HepG2 (cell line): ENCODE measurements around the gene GALNT9. TPM values are rescaled to one million over a fixed set of nuclear protein-coding genes. Genes with fewer than 3 reads are reported as not detected.

Experiments
- ATAC-seq: fragments of 200-7000 bp; cut with Tn5 transposase; 3 replicates; pipeline ENCODE4 v1.9.1; 2020; ENCODE audit warnings: mild to moderate bottlenecking, moderate library complexity
- BruUV-seq: library from RNA; stranded (reverse); fragments of 400-500 nt; replicated peaks from 2 replicates; lab custom pipeline; 2021; lab: Mats Ljungman, UMichigan
- CTCF ChIA-PET: fragments of 300-600 bp; formaldehyde crosslinking; extraction: SDS; loops from one replicate; lab custom pipeline; 2021; ENCODE audit warnings: low total read pairs, inconsistent platforms, low intra/inter-chr PET ratio; lab: Yijun Ruan, JAX
- POLR2A ChIA-PET: fragments of 350-600 bp; sonication (Branson Sonifier 250); formaldehyde crosslinking; loops from one replicate; lab custom pipeline; 2020; ENCODE audit warnings: antibody characterized with exemption, inconsistent platforms; lab: Yijun Ruan, JAX
- DNase-seq: peaks from one replicate; pipeline ENCODE4 v3.0.0-alpha.2; 2015; ENCODE audit warnings: low spot score
- FAIRE-seq: peaks from 3 replicates; lab custom pipeline; 2011; peaks lifted over from hg19 to GRCh38; lab: Jason Lieb, UNC
- H2AFZ ChIP-seq: one replicate; pipeline ENCODE4 v1.6.1; 2011; ENCODE audit warnings: low read length, inconsistent platforms
- H3K27ac ChIP-seq: fragments of 300-600 bp; 3 replicates; pipeline ENCODE4 v1.8.0; 2011; ENCODE audit warnings: mixed run types, mild to moderate bottlenecking, mixed read lengths, low read length, inconsistent platforms; ENCODE audit not compliant: insufficient read depth; ENCODE audit errors: extremely low read length
- H3K27me3 ChIP-seq, 2 experiments: fragments of 200-600 bp in 1 of 2; 2 replicates in 1 of 2; 3 replicates in 1 of 2; pipeline versions ENCODE4 v1.6.0 to v1.8.0; 2011; ENCODE audit warnings: low read length in 2 of 2, mild to moderate bottlenecking in 2 of 2, moderate library complexity in 2 of 2, inconsistent platforms in 1 of 2; ENCODE audit not compliant: insufficient read depth in 2 of 2, control insufficient read depth in 1 of 2
- H3K36me3 ChIP-seq, 2 experiments: fragments of 200-600 bp in 1 of 2; replicated peaks in 1 of 2; 2 replicates in 1 of 2; 3 replicates in 1 of 2; pipeline versions ENCODE4 v1.5.1 to v1.8.0; 2011; ENCODE audit warnings: low read length in 2 of 2, inconsistent platforms in 1 of 2; ENCODE audit not compliant: insufficient read depth in 2 of 2, control insufficient read depth in 1 of 2
- H3K4me1 ChIP-seq: 2 replicates; pipeline ENCODE4 v1.5.1; 2012; ENCODE audit warnings: low read length, inconsistent platforms; ENCODE audit not compliant: insufficient read depth
- H3K4me2 ChIP-seq: 2 replicates; pipeline ENCODE4 v1.6.0; 2011; ENCODE audit warnings: low read depth, low read length, inconsistent platforms
- H3K4me3 ChIP-seq, 3 experiments: fragments of 200-600 bp in 1 of 3; sonication (generic), shearing (Covaris generic) in 1 of 3; replicated peaks in 1 of 3; 2 replicates each; pipeline ENCODE4 v1.5.1; 2011 to 2016; ENCODE audit warnings: low read length in 3 of 3, inconsistent platforms in 2 of 3, low read depth in 2 of 3, mild to moderate bottlenecking in 2 of 3, control low read depth in 1 of 3, mixed read lengths in 1 of 3; ENCODE audit not compliant: insufficient read depth in 1 of 3
- H3K79me2 ChIP-seq: one replicate; pipeline ENCODE4 v1.6.1; 2011; ENCODE audit warnings: low read length, inconsistent platforms; ENCODE audit not compliant: insufficient read depth
- H3K9ac ChIP-seq: 2 replicates; pipeline ENCODE4 v1.6.0; 2011; ENCODE audit warnings: mild to moderate bottlenecking, low read depth, low read length, inconsistent platforms; ENCODE audit not compliant: insufficient read depth
- H3K9me3 ChIP-seq: 2 replicates; pipeline ENCODE4 v1.5.1; 2012; ENCODE audit warnings: mild to moderate bottlenecking, low read length
- H4K20me1 ChIP-seq: 2 replicates; pipeline ENCODE4 v1.6.0; 2011; ENCODE audit warnings: inconsistent platforms, mild to moderate bottlenecking, low read length, moderate library complexity; ENCODE audit not compliant: insufficient read depth
- AKAP8 ChIP-seq: sonication (generic); formaldehyde crosslinking; IDR thresholded peaks from 2 replicates; pipeline ENCODE4 v1.5.1; 2020; ENCODE audit warnings: mild to moderate bottlenecking, missing genetic modification reagents
- DZIP1 ChIP-seq: sonication (generic); formaldehyde crosslinking; IDR thresholded peaks from 2 replicates; pipeline ENCODE4 v1.5.0; 2020; ENCODE audit warnings: mild to moderate bottlenecking, missing genetic modification reagents
- FOXM1 ChIP-seq: sonication (generic); formaldehyde crosslinking; IDR thresholded peaks from 2 replicates; pipeline ENCODE4 v1.5.0; 2020; ENCODE audit warnings: missing genetic modification reagents
- GATA4 ChIP-seq: sonication (generic); IDR thresholded peaks from 2 replicates; pipeline ENCODE4 v1.6.1; 2016; ENCODE audit warnings: antibody characterized with exemption, low read depth, borderline replicate concordance
- HNRNPUL1 ChIP-seq: fragments of 200-400 bp; formaldehyde crosslinking; IDR thresholded peaks from 2 replicates; pipeline ENCODE4 v1.6.1; 2017; ENCODE audit warnings: low read depth, mild to moderate bottlenecking, low read length, moderate library complexity
- MLX ChIP-seq: IDR thresholded peaks from 2 replicates; pipeline ENCODE4 v1.6.1; 2016
- NFE2L1 ChIP-seq: sonication (generic); formaldehyde crosslinking; IDR thresholded peaks from 2 replicates; pipeline ENCODE4 v1.4.0; 2020; ENCODE audit warnings: missing genetic modification reagents, mild to moderate bottlenecking, borderline replicate concordance
- POLR2G ChIP-seq: fragments of 200-400 bp; formaldehyde crosslinking; IDR thresholded peaks from 2 replicates; pipeline ENCODE4 v1.6.1; 2018; ENCODE audit warnings: mild to moderate bottlenecking, low read depth, low read length, moderate library complexity
- STAG1 ChIP-seq: sonication (generic); formaldehyde crosslinking; IDR thresholded peaks from 2 replicates; pipeline ENCODE4 v1.4.0; 2020; ENCODE audit warnings: missing genetic modification reagents
- ZNF234 ChIP-seq: sonication (generic); formaldehyde crosslinking; conservative IDR thresholded peaks from 2 replicates; pipeline ENCODE4 v1.5.1; 2020; ENCODE audit warnings: mild to moderate bottlenecking, missing genetic modification reagents
- ZNF530 ChIP-seq: sonication (generic); formaldehyde crosslinking; IDR thresholded peaks from 2 replicates; pipeline ENCODE4 v1.5.0; 2020; ENCODE audit warnings: low read depth, mild to moderate bottlenecking, missing genetic modification reagents
- ZNF557 ChIP-seq: sonication (generic); formaldehyde crosslinking; IDR thresholded peaks from 2 replicates; pipeline ENCODE4 v1.4.0; 2020; ENCODE audit warnings: missing genetic modification reagents
- ZNF850 ChIP-seq: sonication (generic); formaldehyde crosslinking; conservative IDR thresholded peaks from 2 replicates; pipeline ENCODE4 v1.9.0; 2021; ENCODE audit warnings: mild to moderate bottlenecking, missing genetic modification reagents
- ZSCAN25 ChIP-seq: sonication (generic); formaldehyde crosslinking; IDR thresholded peaks from 2 replicates; pipeline ENCODE4 v1.8.0; 2022; ENCODE audit warnings: mild to moderate bottlenecking, missing genetic modification reagents
- WGBS: methylation state at CpG from one replicate; pipeline ENCODE4 v1.1.6; 2017; ENCODE audit warnings: low lambda C conversion rate; 5-methylcytosine and 5-hydroxymethylcytosine counted together
- in situ Hi-C: cut with HindIII; loops from 2 replicates; pipeline ENCODE4 v1.10.0; 2017; ENCODE audit warnings: low pct_unique_long_range_greater_than_20kb; ENCODE audit not compliant: extremely low pct_ligation_motif_present
- intact Hi-C: fragments of 100-400 bp; cut with micrococcal nuclease; formaldehyde crosslinking; loops from one replicate; pipeline ENCODE4 v1.10.0; 2022; ENCODE audit not compliant: unreplicated experiment
- polyA plus RNA-seq, 8 experiments: library from polyadenylated mRNA; depleted of rRNA in 3 of 8; stranded (reverse) in 7 of 8; unstranded in 1 of 8; fragments of >200 nt; fragmentation: Illumina TruSeq in 4 of 8; extraction: Trizol in 4 of 8; gene quantifications; 2 replicates each; pipeline versions ENCODE4 v1.2.1 to v1.2.3, GENCODE V29; 2011 to 2016; ENCODE audit warnings: low read depth in 4 of 8, missing spikeins in 1 of 8, mixed read lengths in 1 of 8; ENCODE audit not compliant: insufficient read depth in 1 of 8
- total RNA-seq, 5 experiments: library from RNA; depleted of rRNA; stranded (reverse); fragments of >200 nt; fragmentation: Illumina TruSeq; extraction: Trizol; gene quantifications; 2 replicates each; pipeline ENCODE4 v1.2.3, GENCODE V29; 2016; ENCODE audit warnings: low read depth in 1 of 5

Gene GALNT9
- total and polyA plus RNA-seq, 2 of the 13 experiments (the other 11 are each of a cell fraction or from before 2014, with no cell fraction given): 0.04 TPM; not detected in 1

- peak; percentile 19 for ATAC-seq
- no peak for DNase-seq
- in situ Hi-C loops (no loop called here), intact Hi-C loops (no loop called here)
- Histone ChIP-seq H3K27ac (no peak overlapping the region), H3K4me2 (no peak overlapping the region), H3K4me1 (no peaks in the 10 kb centered on the region), H3K4me3 (no peak overlapping the region), H2AFZ (no peak overlapping the region), H3K9me3 (no peaks in the 10 kb centered on the region), H3K36me3 (no peaks in the 10 kb centered on the region), H3K9ac (no peak overlapping the region), H3K79me2 (no peaks in the 10 kb centered on the region), H3K27me3 (peaks cover 4 to 24% of the 10 kb centered on the region in 2 experiments; a peak in 3 of 5 replicates), H4K20me1 (0 out of 2 replicates have a peak, but pooled peaks cover 3% of the 10 kb centered on the region)
- CTCF ChIA-PET: no interaction called here
- 34% methylated on average over 12 of the region's 26 CpGs for WGBS
- FAIRE-seq: no peak
- TF ChIP-seq ZNF557 (CRISPR knock-in tag) (no peak), ZNF850 (CRISPR knock-in tag) (no peak), HNRNPUL1 (no peak), NFE2L1 (CRISPR knock-in tag) (no peak)
- POLR2A ChIA-PET: interaction anchor here (1.7 kb wide), 1 partner anchor 9 kb away, joined by 6 read pairs; no protein-coding TSS in a partner anchor
- no TSS peak for BruUV-seq
These were observed 166.1 kb downstream of the GALNT9 start for GRCh38 chr12:132163041-132163910.

GRCh38 chr12:132162508-132163031 is 166.8 kb downstream of the GALNT9 start:
- ATAC-seq: peak; percentile 18
- H3K4me3 ChIP-seq: no peak overlapping the region
- H3K4me2 ChIP-seq: no peak overlapping the region
- TF ChIP-seq GATA4 (no peak), ZNF530 (no peak), FOXM1 (CRISPR knock-in tag) (no peak), POLR2G (no peak), AKAP8 (CRISPR knock-in tag) (no peak), STAG1 (CRISPR knock-in tag) (no peak), MLX (no peak), ZSCAN25 (CRISPR knock-in tag) (no peak), ZNF234 (no peak), DZIP1 (no peak)

More at GRCh38 chr12:132162508-132163031, 166.8 kb downstream of the GALNT9 start:
- FAIRE-seq (no peak), DNase-seq (no peak)
- intact Hi-C loops: no loop called here
- H3K36me3 ChIP-seq: peaks cover 0 to 2% of the 10 kb centered on the region in 2 experiments; a peak in 1 of 5 replicates
- WGBS: 8% methylated on average over 12 of the region's 17 CpGs
- peaks cover 2 to 21% of the 10 kb centered on the region in 2 experiments; a peak in 3 of 5 replicates for H3K27me3 ChIP-seq
- H3K27ac ChIP-seq: no peak overlapping the region
- H3K9me3 ChIP-seq: no peaks in the 10 kb centered on the region
- H4K20me1 ChIP-seq: 0 out of 2 replicates have a peak, but pooled peaks cover 3% of the 10 kb centered on the region
- ChIA-PET CTCF (no interaction called here), POLR2A (interaction anchor here (1.7 kb wide), 1 partner anchor 9 kb away, joined by 6 read pairs; no protein-coding TSS in a partner anchor)
- BruUV-seq: no TSS peak
- no peaks in the 10 kb centered on the region for H3K4me1 ChIP-seq
- H3K9ac ChIP-seq: no peak overlapping the region
- H3K79me2 ChIP-seq: no peaks in the 10 kb centered on the region
- in situ Hi-C loops: no loop called here
- no peak overlapping the region for H2AFZ ChIP-seq
